Dermis microvascular lymphatic vessel endothelial cell (primary cell): ENCODE measurements around the gene SDF2L1. TPM values are rescaled to one million over a fixed set of nuclear protein-coding genes. Genes with fewer than 3 reads are reported as not detected.
"Not testable (repeated sequence)": the region's sequence is repeated elsewhere in the genome, so short reads cannot be mapped to it uniquely, and the experiment has no call there.

Source experiments
- DNase-seq, 2 donors: peaks; one replicate each; pipeline versions ENCODE4 v3.0.0 to v3.0.0-alpha.2; 2010; ENCODE audit warnings: low read depth in 2 of 2
- total RNA-seq: library from RNA; depleted of rRNA; stranded (reverse); fragments of >200 nt; gene quantifications from 2 replicates; pipeline ENCODE4 v1.2.1, GENCODE V29; 2014

SDF2L1 gene
- total RNA-seq, 1 donor from 2014 or later = 45.4 TPM

DNA sequence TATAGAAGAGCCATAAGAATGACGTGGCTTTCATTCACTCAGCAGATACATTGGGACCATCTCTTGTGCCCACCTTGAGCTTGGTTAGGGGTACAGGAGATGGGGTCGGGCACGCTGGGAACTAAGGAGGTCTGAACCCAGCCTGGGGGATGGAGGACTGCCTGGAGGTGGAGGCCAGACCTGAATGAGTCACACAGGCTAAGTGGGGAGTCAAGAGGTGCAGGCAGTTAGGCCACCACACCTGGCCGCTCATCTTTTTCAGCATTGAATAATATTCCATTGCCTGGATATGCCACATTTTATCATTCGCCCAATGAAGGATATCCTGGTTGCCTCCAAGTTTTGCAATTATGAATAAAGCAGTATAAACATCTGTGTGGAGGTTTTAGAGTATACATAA, 19.9 kb downstream of the SDF2L1 start:
- DNase-seq = no peak

DNA sequence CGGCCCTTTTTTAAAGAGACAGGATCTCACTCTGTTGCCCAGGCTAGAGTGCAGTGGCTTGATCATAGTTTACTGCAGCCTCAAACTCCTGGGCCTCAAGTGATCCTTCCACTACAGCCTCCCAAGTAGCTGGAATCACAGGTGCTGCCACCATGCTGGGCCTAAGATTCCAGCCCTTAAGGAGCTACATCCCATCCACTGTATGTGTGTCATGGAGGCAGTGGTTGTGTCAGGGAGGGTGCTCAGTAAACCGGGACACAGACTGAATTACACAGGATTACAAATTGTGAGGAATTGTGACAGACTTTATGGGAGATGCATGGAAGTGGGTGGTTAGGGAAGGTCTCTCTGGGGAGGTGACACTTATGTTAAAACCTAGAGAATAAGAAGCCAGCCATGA, 21.6 kb downstream of the SDF2L1 start:
- DNase-seq = no peak

DNA sequence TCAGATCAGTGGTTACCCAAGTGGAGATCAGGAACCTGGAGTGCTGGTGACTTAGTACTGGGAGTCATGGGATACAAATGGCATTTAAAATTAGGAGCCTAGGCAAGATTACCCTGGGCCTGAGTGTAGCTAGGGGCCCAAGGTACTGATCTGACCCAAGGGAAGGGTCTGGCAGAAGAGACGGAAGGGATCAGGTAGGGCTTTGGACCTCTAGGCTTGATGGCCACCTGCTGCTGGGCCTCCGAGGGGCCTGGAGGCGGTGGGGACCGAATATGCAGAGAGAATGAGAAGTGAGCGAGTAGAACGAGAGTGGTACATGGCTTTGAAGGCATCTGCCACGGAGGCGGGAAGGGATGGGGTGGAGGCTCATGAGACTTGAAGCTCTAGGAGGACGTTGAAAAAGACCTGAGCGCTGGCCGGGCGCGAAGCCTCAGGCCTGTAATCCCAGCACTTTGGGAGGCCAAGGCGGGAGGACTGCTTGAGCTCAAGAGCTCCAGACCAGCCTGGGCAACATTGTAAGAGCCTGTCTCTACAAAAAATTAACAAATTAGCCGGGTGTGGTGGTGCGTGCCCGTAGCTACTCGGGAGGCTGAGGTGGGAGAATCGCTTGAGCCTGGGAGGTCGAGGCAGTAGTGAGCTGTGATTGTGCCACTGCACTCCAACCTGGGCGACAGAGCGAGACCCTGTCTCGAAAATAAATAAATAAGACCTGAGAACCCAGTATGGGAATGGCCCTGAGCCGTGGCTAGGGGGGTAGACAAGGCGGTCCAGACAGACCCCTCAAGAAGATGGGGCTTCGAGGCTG, 23.1 kb downstream of the SDF2L1 start:
- no peak for DNase-seq

DNA sequence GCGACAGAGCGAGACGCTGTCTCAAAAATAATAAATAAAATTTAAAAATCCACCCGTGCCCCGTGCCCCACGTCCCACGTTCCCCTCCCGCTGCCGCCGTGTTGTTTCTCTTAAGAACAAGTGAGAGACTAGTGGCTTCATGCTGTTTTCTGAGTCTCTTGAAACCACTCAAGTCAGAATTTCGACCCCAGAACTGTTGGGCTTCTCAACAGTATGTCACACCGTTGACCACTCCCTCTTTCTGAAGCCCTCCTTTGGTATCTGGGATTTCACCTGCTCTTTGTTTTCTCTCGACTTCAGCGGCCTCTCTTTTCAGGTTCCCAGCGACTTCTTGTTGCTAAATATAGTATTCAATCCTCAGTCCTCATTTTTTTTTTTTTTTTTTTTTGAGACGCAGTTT, 24.7 kb downstream of the SDF2L1 start:
- DNase-seq = no peak

DNA sequence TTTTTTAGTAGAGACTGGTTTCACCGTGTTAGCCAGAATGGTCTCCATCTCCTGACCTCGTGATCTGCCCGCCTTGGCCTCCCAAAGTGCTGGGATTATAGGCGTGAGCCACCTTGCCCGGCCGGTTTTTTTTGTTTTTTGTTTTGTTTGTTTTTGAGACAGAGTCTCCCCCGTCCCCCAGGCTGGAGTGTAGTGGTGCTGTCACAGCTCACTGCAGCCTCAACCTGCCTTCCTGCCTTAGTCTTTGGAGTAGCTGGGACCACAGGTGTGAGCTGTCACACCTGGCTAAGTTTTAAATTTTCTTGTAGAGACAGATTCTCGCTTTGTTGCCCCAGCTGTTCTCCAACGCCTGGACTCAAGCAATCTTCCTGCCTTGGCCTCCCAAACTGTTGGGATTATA, 26.9 kb downstream of the SDF2L1 start:
- DNase-seq = no peak

DNA sequence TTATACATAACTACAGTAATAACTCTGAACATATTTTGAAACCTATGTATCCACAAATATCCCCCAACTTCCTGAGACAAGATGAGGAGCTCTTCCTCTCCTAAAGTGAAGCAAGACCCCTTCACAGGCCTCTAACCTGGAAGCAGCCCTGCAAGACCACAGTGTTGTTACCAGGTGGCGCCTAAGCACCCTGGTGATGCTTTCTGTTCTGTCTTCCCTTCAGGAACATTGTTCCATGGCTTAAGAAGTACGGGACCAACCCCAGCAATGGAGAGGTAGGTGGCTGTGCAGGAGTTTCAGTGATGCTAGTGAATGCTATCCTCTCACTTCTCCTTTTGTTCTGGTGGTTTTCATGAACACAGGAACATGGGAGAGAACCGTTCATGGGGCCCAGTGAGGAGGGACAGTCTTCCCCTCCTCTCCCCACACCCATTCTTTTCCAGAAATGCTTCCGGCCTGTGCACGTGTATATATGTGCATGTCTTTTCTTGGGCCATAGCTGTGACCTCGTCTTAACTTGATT, 30.1 kb downstream of the SDF2L1 start:
- no peak for DNase-seq

DNA sequence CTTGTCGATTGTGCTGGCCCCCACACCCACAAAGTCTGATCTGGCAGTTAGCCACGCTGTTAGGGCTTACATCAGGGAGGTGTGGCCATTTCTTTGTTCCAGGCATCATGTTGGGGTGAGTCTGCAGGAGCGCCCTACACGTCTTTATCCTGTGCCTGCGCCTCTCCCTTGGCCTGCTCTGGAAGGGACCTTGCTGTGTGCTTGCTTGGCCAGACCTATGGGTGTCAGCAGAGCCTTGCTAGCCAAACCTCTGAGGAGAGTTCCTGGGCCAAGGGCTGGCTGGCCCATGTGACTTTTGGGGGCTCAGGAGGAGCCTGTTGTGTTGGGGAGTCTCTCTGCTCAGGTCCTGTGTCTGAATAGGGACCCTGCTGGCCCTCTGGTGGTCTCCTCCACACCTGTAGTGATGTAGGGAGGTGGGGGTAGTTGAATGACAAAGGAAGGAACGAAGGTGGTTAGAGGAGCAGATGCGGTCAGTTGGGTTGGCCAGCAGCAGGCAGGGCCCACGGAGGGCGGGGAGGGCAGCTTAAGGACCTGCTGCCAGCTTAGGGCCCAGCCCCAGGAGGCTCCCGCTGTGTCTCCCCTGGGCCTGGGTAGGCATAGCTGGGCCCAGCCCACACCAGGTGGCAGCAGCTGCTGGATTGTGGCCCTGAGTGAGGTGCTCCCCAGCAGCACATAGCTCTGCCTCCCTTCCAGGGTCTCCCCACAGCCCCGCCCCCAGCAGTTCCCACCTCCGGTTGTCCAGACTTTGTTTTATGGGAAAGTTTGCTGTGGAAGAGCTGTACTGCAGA, 31.6 kb downstream of the SDF2L1 start:
- no peak for DNase-seq

DNA sequence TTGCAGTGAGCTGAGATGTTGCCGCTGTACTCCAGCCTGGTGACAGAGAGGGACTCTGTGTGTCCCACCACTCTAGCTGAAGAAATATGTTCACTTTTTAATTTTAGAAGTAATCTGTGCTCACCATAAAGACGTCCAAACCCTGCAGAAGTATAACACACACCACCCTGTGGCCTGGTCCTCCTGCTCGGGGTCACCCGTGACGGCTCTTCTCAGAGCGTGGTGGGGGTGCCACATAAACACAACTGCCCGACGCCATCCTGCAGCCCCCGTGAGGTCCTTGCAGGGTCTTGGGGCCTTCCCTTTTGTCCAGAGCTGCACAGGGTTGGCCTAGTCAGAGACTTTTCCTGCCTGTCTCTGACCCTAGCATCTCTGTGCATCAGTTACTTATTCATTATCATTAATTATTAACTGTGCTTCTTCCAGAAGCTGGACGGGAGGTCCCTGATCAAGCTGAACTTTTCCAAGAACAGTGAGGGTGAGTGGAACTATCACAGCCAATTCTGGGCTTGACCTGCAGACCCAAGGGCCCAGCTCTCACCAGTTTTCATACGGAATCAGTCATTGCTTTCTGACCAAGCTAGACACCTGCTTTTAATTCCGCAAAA, 32.6 kb downstream of the SDF2L1 start:
- no peak for DNase-seq

DNA sequence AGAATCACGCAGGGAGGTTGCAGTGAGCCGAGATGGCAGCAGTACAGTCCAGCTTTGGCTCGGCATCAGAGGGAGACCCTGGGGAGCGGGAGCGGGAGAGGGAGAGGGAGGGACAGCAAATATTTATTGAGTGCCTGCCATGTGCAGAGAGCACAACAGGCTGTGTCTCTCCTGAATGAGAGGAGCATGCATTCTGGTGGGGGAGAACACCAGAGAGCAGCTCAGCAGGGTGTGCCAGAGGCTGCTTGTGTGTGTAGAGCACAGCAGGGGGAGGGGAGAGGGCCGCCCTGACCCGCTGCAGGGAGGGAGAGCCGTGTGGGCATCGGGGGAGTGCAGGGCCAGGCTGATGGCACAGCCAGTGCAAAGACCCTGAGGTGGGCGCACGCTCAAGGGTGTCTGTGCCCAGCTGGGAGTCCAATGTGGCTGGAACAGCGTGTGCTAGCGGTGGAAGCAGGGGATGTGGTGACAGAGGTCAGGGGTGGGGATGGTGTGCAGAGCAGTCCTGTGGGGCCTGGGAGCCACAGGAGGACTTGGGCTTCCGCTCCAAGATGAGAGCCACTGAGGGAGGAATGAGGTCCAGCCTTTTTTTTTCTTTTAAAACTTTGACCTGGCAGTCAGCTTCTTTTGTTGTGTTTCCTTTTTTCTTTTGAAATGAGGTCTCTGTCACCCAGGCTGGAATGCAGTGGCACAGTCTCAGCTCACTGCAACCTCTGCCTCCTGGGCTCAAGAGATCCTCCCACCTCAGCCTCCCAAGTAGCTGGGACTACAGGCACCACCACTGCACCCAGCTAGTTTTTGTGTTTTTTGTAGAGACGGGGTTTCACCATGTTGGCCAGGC, 35.7 kb downstream of the SDF2L1 start:
- no peak for DNase-seq

DNA sequence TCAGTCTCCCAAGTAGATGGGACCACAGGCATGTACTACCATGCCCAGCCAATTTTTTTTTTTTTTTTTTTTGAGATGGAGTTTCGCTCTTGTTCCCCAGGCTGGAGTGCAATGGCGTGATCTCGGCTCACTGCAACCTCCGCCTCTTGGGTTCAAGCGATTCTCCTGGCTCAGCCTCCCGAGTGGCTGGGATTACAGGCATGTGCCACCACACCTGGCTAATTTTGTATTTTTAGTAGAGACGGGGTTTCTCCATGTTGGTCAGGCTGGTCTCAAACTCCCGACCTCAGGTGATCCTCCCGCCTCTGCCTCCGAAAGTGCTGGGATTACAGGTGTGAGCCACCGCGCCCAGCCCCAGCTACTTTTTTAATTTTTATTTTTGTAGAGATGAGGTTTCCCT, 36.7 kb downstream of the SDF2L1 start:
- not testable (repeated sequence) for DNase-seq

DNA sequence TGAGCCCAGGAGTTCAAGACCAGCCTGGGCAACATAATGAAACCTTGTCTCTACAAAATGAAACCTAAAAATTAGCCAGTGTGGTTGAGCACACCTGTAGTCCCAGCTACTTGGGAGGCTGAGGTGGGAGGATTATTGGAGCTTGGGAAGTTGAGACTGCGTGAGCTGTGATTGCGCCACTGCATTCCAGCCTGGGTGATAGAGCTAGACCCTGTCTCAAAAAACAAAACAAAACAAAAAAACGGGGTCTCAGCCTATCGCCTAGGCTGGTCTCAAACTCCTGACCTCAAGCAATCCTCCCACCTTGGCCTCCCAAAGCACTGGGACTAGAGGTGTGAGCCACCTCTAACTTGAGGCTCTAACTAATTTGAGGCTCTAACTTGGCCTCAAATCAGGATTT, 37.3 kb downstream of the SDF2L1 start:
- DNase-seq = no peak

DNA sequence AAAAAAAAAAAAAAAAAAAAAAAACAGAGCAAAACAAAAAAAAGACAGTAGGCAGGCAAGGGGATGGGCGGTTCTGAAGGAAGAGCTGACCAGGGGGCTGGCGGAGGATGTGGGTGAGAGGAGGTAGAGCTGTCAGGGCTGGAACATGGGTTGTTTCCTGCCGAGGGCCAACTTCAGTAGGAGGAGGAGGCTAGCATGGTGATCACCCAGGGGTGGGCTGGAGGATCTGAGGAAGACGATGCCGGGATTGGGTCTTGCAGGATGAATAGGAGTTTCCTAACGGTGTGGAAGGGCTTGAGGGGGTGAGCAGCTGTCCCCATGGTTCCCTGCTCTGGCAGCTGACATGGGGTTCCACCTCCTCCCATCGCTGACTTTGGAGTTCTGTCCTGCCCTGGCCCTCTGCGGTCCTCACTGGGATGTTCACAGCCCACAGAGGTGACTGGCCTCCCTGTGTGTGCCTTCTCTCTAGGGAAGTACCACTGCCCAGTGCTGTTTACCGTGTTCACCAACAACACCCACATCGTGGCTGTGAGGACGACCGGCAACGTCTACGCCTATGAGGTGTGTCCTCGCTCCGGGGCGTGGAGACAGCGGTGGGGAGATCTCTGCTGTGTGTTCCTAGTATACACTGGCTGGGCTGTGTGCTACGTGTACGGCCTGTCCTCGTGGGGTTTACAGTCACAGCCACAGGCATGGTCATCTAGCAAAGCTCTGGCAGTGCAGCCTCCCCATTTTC, 38.9 kb downstream of the SDF2L1 start:
- DNase-seq = no peak

DNA sequence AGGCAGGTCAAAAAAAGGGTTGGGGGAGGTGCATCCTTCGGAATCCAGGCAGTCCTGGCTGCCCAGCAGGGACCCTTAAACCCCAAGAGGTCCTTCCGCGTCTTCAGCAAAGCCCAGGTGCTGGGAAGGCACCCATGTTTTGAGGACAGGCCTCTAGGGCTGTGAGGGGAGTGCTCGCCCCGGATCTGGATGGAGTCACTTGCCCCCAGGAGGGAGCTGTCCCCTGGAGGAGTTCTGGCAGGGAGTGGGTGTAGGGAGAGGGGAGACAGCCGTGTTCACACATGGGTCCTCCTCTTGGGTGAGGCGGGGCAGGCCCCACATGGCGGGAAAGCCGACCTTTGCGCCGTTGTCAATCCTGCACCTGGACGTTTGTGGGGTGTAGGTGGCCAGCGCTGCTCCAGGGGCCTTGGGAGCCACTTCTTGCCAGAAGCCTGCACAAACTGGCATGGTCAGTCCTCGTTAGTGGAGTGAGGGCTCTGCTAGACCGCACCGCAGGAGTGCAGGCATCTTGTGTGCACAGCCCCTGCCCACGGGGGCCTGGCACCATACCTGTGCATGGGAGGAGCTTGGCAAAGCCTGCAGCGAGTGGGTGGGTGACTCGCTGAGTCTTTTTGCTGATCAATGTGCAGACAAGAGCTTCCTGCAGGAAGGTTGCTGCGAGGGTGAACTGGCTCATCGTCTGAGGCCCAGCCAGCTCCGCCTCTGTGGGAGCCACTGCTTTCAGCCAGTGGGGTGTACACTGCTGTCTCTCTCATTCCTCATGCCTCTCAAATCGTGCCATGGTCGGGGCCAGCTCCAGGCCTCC, 39.7 kb downstream of the SDF2L1 start:
- no peak for DNase-seq

DNA sequence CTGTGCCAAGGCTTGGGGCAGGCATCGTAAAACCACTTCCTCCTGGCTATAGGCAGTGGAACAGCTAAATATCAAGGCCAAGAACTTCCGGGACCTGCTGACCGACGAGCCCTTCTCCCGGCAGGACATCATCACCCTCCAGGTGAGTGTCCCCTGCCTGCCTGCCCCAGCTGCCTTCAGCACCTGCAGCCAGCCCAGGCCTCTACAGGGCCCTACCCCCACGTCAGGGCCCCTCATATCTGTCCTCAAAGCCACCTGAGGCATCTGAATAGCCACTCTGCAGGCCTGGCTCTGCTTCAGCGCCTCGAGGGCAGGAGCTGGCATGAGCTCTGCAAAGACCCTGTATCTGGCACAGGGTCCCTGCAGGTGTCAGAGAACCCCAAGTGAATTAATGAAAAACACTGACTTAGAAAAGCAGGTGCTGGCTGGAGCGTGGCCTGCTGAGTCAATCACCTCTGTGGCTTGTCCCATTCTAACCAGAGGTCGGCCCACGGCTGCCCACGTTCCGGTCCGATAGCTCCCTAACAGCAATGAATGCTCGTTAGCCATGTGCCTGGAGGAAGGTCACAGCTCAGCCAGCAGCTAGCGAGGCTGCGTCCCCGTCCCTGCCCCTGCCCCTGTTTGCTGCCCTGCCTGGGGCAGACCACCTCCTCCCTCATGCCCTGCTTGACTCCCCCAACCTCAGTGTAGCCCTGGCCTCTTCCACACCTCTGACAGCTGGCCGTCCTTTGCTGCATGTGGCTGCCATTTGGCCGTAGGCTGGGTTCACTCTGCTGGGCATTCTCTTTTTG, 40.5 kb downstream of the SDF2L1 start:
- DNase-seq = no peak

DNA sequence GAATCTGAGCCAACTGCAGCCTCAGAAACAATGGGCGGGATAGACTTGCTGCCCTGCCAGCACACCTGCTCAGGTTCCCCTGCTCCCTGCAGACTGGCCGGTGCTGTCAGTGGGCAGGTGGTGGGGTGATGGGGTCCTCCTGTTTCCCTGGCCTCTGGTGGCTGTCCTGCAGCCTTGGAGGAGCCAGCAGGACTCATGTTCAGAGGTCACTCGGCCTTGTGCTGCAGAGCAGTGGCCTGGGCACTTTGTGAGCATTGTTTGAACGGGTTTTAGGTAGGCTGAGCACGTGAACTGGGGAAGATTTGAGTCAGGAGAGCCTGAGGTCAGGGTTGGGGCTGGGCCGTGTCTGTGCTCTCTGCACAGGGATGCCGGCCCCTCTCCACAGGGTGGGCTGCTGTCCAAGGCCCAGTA, 41.3 kb downstream of the SDF2L1 start:
- DNase-seq = no peak

DNA sequence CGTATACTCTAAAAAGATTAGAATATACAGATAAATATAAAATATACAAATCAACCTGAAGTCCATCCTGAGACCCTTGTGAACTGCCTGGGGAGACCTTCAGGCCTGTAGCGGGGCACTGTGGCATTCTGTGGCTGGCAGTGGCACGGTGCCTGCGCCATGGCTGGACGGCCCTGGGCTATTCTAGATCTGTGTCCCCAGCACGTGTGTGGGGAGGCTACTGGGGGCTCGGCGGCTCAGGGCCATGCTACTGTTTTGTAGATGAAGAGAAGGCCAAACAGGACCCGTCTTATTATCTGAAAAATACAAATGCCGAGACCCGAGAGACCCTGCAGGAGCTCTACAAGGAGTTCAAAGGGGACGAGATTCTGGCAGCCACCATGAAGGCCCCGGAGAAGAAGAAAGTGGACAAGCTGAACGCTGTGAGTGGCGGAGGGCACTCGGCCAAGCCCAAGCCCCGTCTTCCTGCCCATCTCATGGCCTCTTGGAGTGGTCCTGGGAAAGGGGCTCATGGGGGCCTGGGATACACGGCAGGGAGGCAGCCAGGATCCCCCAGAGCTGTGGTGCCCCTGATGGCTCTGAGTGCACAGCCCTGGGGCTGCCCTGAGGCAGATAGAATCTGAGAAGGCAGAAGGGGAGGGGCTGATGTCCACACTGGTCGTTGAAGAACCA, 42.5 kb downstream of the SDF2L1 start:
- DNase-seq = no peak

DNA sequence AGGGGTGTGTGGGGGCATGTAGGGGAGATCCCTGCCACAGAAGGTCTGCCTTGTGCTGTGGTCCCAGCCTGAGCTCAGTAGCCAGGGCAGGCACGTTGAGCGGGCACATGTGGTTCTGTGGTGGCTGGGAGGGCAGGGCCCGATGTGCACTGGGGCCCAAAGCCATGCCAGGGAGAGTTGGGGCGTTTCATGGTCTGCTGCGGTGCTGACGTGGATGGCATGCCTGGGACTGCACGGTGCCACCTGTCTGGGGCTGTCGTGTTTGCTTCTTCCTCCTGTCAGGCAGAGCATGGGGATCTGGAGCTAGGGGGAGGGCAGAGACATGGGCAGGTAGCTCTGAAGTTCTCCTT, 43.0 kb downstream of the SDF2L1 start:
- no peak for DNase-seq

DNA sequence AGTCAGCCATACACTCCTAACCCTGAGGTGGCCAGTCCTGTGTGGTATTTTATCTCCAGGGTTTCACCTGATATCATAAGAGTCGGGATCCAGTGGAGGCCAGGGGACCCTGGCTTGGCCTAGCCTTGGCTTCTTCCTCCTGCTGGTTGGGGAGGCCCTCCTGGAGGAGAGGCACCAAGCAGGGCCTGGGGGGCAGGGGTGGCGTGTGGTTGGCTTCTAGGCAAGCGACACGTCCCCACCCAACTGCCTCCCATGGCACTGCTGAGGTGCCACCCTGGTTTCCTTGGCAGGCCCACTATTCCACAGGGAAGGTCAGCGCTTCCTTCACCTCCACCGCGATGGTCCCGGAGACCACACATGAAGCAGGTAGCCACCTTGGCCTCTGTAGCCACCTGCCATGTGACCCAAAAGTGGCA, 44.1 kb downstream of the SDF2L1 start:
- no peak for DNase-seq
